WERI-Rb-1 (cell line): ENCODE results near the gene TTC7B.

Experiments
- DNase-seq: peaks from one replicate; pipeline ENCODE4 v3.0.0-alpha.2; 2020
- H3K27ac ChIP-seq: fragments of 250-450 bp; sonication (Bioruptor Pico); 2 replicates; pipeline ENCODE4 v1.5.1; 2020; ENCODE audit warnings: mild to moderate bottlenecking, moderate library complexity
- H3K27me3 ChIP-seq: fragments of 250-450 bp; sonication (Bioruptor Pico); 2 replicates; pipeline ENCODE4 v1.5.1; 2021; ENCODE audit warnings: mild to moderate bottlenecking, low read depth, moderate library complexity; ENCODE audit not compliant: insufficient read depth, severe bottlenecking
- H3K36me3 ChIP-seq: fragments of 250-450 bp; sonication (Bioruptor Pico); 2 replicates; pipeline ENCODE4 v1.5.1; 2020; ENCODE audit warnings: mild to moderate bottlenecking, moderate library complexity
- H3K4me3 ChIP-seq: 2 replicates; pipeline ENCODE4 v1.5.1; 2011; ENCODE audit warnings: low read depth, mild to moderate bottlenecking, control low read depth, low read length
- H3K9me3 ChIP-seq: fragments of 250-450 bp; sonication (Bioruptor Pico); 2 replicates; pipeline ENCODE4 v1.5.1; 2021; ENCODE audit warnings: mild to moderate bottlenecking, moderate library complexity; ENCODE audit not compliant: severe bottlenecking
- TF ChIP-seq, protein P1 (sequence below): IDR thresholded peaks from 2 replicates; pipeline ENCODE4 v1.5.1; 2011; ENCODE audit warnings: low read depth, mild to moderate bottlenecking, control low read depth, inconsistent platforms, low read length

Gene TTC7B

DNA sequence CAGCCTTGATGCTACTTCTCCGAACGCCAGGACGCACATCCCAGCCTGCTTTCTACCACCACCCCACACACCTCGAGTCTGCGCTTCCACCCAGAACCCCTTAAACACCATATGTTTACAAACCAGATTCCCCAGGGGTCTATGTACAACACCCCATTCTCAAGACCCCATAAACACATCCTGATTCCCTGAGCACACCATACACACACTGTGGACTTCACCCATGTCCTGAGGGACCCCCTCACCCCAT is 733 bp downstream of the TTC7B start:
- Histone ChIP-seq H3K9me3 (no peaks in the 10 kb centered on the region), H3K4me3 (peak overlapping the region; percentile 78), H3K27me3 (no peaks in the 10 kb centered on the region), H3K27ac (peak overlapping the region; percentile 100), H3K36me3 (peaks cover 15% of the 10 kb centered on the region)
- TF ChIP-seq, protein P1, sequence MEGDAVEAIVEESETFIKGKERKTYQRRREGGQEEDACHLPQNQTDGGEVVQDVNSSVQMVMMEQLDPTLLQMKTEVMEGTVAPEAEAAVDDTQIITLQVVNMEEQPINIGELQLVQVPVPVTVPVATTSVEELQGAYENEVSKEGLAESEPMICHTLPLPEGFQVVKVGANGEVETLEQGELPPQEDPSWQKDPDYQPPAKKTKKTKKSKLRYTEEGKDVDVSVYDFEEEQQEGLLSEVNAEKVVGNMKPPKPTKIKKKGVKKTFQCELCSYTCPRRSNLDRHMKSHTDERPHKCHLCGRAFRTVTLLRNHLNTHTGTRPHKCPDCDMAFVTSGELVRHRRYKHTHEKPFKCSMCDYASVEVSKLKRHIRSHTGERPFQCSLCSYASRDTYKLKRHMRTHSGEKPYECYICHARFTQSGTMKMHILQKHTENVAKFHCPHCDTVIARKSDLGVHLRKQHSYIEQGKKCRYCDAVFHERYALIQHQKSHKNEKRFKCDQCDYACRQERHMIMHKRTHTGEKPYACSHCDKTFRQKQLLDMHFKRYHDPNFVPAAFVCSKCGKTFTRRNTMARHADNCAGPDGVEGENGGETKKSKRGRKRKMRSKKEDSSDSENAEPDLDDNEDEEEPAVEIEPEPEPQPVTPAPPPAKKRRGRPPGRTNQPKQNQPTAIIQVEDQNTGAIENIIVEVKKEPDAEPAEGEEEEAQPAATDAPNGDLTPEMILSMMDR = no peak
- no peak for DNase-seq

DNA sequence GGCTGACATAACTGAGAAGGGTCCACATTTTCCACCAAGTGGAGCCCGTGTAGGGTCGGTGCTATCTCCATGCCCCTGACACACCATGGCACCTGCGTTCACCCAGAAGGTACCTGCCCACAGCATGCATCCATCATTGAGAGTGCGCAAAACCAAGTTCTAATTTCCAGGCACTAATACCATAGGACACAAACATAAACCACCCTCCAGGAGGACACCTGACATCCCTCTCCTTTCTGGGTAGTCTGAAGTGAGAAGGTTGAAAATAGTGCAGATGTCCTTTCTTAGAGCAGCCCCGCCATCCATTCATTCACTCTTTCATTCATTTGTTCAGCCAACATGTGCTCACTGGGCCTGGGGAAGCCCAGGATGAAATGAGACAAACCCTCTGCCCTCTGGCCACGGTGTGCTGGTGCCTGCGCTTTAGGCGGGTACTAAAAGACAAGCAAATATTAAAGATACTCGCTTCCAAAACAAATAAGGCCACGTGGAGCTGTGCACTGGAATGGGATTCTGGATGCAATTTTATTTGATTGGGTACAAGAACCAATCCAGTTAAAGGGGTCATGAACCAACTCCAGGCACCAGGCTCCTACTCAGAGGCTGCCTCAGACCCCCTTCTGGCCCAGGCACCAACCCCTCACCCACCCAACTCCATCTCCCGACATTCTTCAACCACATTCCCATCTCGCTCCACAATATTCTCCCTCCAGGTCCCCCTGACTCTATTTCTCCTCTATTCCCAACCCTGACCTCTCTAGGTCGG is 1.2 kb downstream of the TTC7B start:
- peak overlapping the region; percentile 100 for H3K27ac ChIP-seq
- no peaks in the 10 kb centered on the region for H3K27me3 ChIP-seq
- H3K36me3 ChIP-seq = peaks cover 15% of the 10 kb centered on the region
- TF ChIP-seq, protein P1 = no peak
- H3K4me3 ChIP-seq = peak overlapping the region; percentile 78
- no peak for DNase-seq
- H3K9me3 ChIP-seq = no peaks in the 10 kb centered on the region

- peak overlapping the region; percentile 78 for H3K4me3 ChIP-seq
- peaks cover 16% of the 10 kb centered on the region for H3K36me3 ChIP-seq
- TF ChIP-seq, protein P1 = no peak
- no peaks in the 10 kb centered on the region for H3K27me3 ChIP-seq
- DNase-seq = no peak
- peak overlapping the region; percentile 100 for H3K27ac ChIP-seq
- H3K9me3 ChIP-seq = no peaks in the 10 kb centered on the region
These were observed 2.8 kb downstream of the TTC7B start for GRCh38 chr14:90813442-90813841.

DNA sequence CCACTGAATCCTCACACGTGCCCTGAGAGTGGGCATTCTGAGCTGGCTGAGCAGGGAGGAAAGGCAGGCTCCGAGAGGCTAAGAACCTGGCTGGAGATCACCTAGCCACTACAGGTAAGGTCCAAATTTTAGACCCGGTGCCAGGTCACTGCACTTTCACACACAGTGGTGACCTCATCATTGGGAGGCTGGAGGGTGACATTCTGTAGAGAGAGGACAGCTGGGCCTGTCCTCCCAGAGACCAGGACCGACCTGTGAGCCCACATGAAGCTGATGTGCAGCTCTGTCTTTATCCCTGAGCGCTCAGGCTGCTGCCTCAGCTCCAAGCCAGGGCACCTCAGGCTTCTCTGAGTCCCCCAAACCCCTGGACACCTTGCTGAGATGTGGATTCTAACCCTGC is 4.1 kb downstream of the TTC7B start:
- H3K36me3 ChIP-seq = peaks cover 20% of the 10 kb centered on the region
- peak; percentile 53 for DNase-seq
- H3K9me3 ChIP-seq = no peaks in the 10 kb centered on the region
- no peaks in the 10 kb centered on the region for H3K27me3 ChIP-seq
- H3K27ac ChIP-seq = peak overlapping the region; percentile 100
- TF ChIP-seq, protein P1 = no peak
- peak overlapping the region; percentile 78 for H3K4me3 ChIP-seq

DNA sequence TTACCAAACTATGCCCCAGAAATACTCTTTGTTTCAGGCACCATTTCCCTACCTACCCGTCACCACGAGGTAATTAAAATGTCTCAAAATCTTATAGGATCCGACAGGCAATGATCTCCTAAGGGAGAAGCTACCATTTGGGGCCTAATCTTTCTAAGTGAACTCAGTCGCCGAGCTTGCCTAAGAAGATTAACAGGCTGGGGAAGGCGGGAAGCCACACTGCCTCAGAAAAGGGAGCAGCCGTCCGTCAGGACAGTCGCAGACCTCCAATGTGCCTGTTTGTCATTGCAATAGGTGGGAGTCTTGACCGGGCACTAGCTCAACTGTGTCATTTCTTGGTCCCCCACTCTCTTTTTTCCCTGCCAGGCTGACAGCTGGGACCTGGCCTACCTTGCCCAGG is 4.6 kb downstream of the TTC7B start:
- Histone ChIP-seq H3K27me3 (no peaks in the 10 kb centered on the region), H3K9me3 (no peaks in the 10 kb centered on the region), H3K36me3 (peaks cover 20% of the 10 kb centered on the region), H3K27ac (peak overlapping the region; percentile 100), H3K4me3 (peak overlapping the region; percentile 78)
- DNase-seq = peak; percentile 91
- TF ChIP-seq, protein P1 = no peak

DNA sequence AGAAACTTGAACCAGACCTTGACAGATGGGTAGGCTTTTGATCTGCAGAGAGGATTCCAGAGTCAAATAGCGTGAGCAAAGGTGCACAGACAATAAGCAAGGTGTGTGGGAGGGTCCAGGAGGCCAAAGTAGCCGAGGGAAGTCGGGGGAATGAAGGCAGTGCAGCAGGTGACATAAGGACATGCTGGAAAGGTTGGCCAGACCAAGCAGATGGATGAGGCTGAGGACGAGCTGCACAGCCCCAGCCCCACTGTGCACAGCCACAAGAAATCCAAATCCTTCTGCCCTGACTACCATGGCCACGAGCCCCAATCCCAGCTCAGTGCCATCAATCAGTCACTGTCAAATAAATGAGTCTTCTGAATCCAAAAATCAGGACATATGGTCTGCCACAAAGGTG is 5.4 kb downstream of the TTC7B start:
- TF ChIP-seq, protein P1 = no peak
- DNase-seq = peak; percentile 97
- H3K27me3 ChIP-seq = no peaks in the 10 kb centered on the region
- H3K9me3 ChIP-seq = no peaks in the 10 kb centered on the region
- H3K4me3 ChIP-seq = peak overlapping the region; percentile 78; the same call in 1 of the 2 replicates
- H3K27ac ChIP-seq = peak overlapping the region; percentile 100
- peaks cover 20% of the 10 kb centered on the region for H3K36me3 ChIP-seq
